HG02798 (cell line): Measurements from ENCODE around the gene GNRHR.
"Not testable (repeated sequence)": the region's sequence is repeated elsewhere in the genome, so short reads cannot be mapped to it uniquely, and the experiment has no call there.

Source experiments
- ATAC-seq: cut with Tn5 transposase; IDR thresholded peaks from one replicate; pipeline ENCODE4 v1.9.1; 2021; ENCODE audit warnings: mild to moderate bottlenecking; ENCODE audit not compliant: unreplicated experiment, poor library complexity

Gene GNRHR

GRCh38 chr4:67754288-67754687 lies at the start of gene GNRHR:
Gene GNRHR, minus strand, starts transcription at chr4:67754388. Its CDS starts 53 bp downstream, at chr4:67754335.
- no peak for ATAC-seq

- ATAC-seq, result no peak
Observed at GRCh38 chr4:67796810-67797209, 42.6 kb upstream of the GNRHR start.

- ATAC-seq, result no peak
Observed at GRCh38 chr4:67790721-67791120, 36.5 kb upstream of the GNRHR start.

- ATAC-seq, result no peak
Observed at GRCh38 chr4:67787311-67787710, 33.1 kb upstream of the GNRHR start.

- no peak for ATAC-seq
Observed at GRCh38 chr4:67785528-67785927, 31.3 kb upstream of the GNRHR start.

GRCh38 chr4:67779631-67780030 lies 25.4 kb upstream of the GNRHR start:
- ATAC-seq, result no peak

- no peak for ATAC-seq
Observed at GRCh38 chr4:67776746-67777145, 22.6 kb upstream of the GNRHR start.

GRCh38 chr4:67770422-67770821 lies 16.2 kb upstream of the GNRHR start:
- no peak for ATAC-seq

- ATAC-seq, result no peak
Observed at GRCh38 chr4:67765928-67766327, 11.7 kb upstream of the GNRHR start.

GRCh38 chr4:67765401-67765800 lies 11.2 kb upstream of the GNRHR start:
- no peak for ATAC-seq

GRCh38 chr4:67764183-67764582 lies 10.0 kb upstream of the GNRHR start:
- no peak for ATAC-seq

- peak; percentile 99 for ATAC-seq
Observed at GRCh38 chr4:67762086-67762485, 7.9 kb upstream of the GNRHR start.

- ATAC-seq, result not testable (repeated sequence)
Observed at GRCh38 chr4:67756991-67757390, 2.8 kb upstream of the GNRHR start.

- ATAC-seq, result no peak
Observed at GRCh38 chr4:67755974-67756373, 1.8 kb upstream of the GNRHR start.

GRCh38 chr4:67751260-67751659 lies 2.9 kb downstream of the GNRHR start:
- no peak for ATAC-seq

- no peak for ATAC-seq
Observed at GRCh38 chr4:67750691-67751090, 3.5 kb downstream of the GNRHR start.

- no peak for ATAC-seq
Observed at GRCh38 chr4:67749286-67749685, 4.9 kb downstream of the GNRHR start.

GRCh38 chr4:67746797-67747495 lies 7.2 kb downstream of the GNRHR start:
- ATAC-seq, result peak; percentile 57

- ATAC-seq, result no peak
Observed at GRCh38 chr4:67744561-67745283, 9.5 kb downstream of the GNRHR start.

GRCh38 chr4:67743194-67743593 lies 11.0 kb downstream of the GNRHR start:
- ATAC-seq, result no peak

GRCh38 chr4:67736262-67736661 lies 17.9 kb downstream of the GNRHR start:
- no peak for ATAC-seq

GRCh38 chr4:67735325-67735724 lies 18.9 kb downstream of the GNRHR start:
- no peak for ATAC-seq
